Stomach (tissue), 4 donors: Measurements from ENCODE around the gene SH3GLB2.

ENCODE experiments used
- EP300 ChIP-seq: sonication (generic); formaldehyde crosslinking; IDR thresholded peaks from one replicate; pipeline ENCODE4 v1.6.1; 2017; ENCODE audit warnings: antibody characterized with exemption
- POLR2A ChIP-seq, 4 donors: fragments of 450-650 bp; IDR thresholded peaks; one replicate each; pipeline ENCODE4 v1.6.1; 2016; ENCODE audit warnings: antibody characterized with exemption in 4 of 4, control low read depth in 2 of 4, mild to moderate bottlenecking in 1 of 4, moderate library complexity in 1 of 4
- POLR2AphosphoS5 ChIP-seq, 3 donors: sonication (generic); formaldehyde crosslinking; IDR thresholded peaks; one replicate each; pipeline ENCODE4 v1.6.1; 2016; ENCODE audit warnings: antibody characterized with exemption in 3 of 3
- TF ChIP-seq, protein P1 (sequence below), 7 experiments: fragments of 450-650 bp in 4 of 7; fragments of 200-600 bp in 3 of 7; sonication (generic) in 3 of 7; IDR thresholded peaks; one replicate each; pipeline ENCODE4 v1.5.1; 2016 to 2019; ENCODE audit warnings: antibody characterized with exemption in 7 of 7, control low read depth in 2 of 7, mild to moderate bottlenecking in 1 of 7

- TF ChIP-seq, protein P1, sequence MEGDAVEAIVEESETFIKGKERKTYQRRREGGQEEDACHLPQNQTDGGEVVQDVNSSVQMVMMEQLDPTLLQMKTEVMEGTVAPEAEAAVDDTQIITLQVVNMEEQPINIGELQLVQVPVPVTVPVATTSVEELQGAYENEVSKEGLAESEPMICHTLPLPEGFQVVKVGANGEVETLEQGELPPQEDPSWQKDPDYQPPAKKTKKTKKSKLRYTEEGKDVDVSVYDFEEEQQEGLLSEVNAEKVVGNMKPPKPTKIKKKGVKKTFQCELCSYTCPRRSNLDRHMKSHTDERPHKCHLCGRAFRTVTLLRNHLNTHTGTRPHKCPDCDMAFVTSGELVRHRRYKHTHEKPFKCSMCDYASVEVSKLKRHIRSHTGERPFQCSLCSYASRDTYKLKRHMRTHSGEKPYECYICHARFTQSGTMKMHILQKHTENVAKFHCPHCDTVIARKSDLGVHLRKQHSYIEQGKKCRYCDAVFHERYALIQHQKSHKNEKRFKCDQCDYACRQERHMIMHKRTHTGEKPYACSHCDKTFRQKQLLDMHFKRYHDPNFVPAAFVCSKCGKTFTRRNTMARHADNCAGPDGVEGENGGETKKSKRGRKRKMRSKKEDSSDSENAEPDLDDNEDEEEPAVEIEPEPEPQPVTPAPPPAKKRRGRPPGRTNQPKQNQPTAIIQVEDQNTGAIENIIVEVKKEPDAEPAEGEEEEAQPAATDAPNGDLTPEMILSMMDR (IDR thresholded peaks at IDR 0.05), result no peak
- no peak for TF ChIP-seq POLR2A (IDR thresholded peaks at IDR 0.05)
- TF ChIP-seq POLR2AphosphoS5 (IDR thresholded peaks at IDR 0.05), result no peak
- TF ChIP-seq EP300, result no peak
Observed at GRCh38 chr9:129060991-129061390, 32.9 kb upstream of the SH3GLB2 start.
